Activated naive CD4-positive, alpha-beta T cell treated with anti-CD3 and anti-CD28 coated beads, Interleukin-2, amount 10 ng/mL, durations not matched to agents 7 days and 5 days (primary cell): ENCODE results near the gene PCDHGA12.
"Not testable (repeated sequence)": the region's sequence is repeated elsewhere in the genome, so short reads cannot be mapped to it uniquely, and the experiment has no call there.

Source experiments
- CTCF ChIA-PET: fragments of 350-600 bp; sonication (Branson Sonifier 250); formaldehyde crosslinking; loops from one replicate; lab custom pipeline; 2021; ENCODE audit warnings: antibody characterized with exemption; lab: Charles Lee
- DNase-seq: peaks from one replicate; pipeline ENCODE4 v3.0.0-alpha.2; 2020
- H3K27ac Mint-ChIP-seq: one replicate; pipeline ENCODE4 v1.8.0; 2021; ENCODE audit warnings: mild to moderate bottlenecking, moderate library complexity, mixed read lengths
- H3K27me3 Mint-ChIP-seq: one replicate; pipeline ENCODE4 v1.8.0; 2021; ENCODE audit warnings: mild to moderate bottlenecking, mixed read lengths
- H3K36me3 Mint-ChIP-seq: one replicate; pipeline ENCODE4 v1.8.0; 2021; ENCODE audit warnings: mixed read lengths
- H3K4me1 Mint-ChIP-seq: one replicate; pipeline ENCODE4 v1.8.0; 2021; ENCODE audit warnings: mixed read lengths
- H3K4me3 Mint-ChIP-seq: one replicate; pipeline ENCODE4 v1.8.0; 2021; ENCODE audit warnings: mild to moderate bottlenecking, moderate library complexity, mixed read lengths
- H3K9me3 Mint-ChIP-seq: one replicate; pipeline ENCODE4 v1.8.0; 2021; ENCODE audit warnings: mixed read lengths

PCDHGA12 gene

GRCh38 chr5:141415275-141415618 lies 15.1 kb upstream of the PCDHGA12 start:
- not testable (repeated sequence) for H3K27ac Mint-ChIP-seq
- CTCF ChIA-PET, result interaction anchor here (3.4 kb wide), 1 partner anchor 98 kb away, joined by 17 read pairs; no protein-coding TSS in a partner anchor
- peaks cover 22% of the 10 kb centered on the region for H3K4me1 Mint-ChIP-seq

GRCh38 chr5:141417494-141418172 lies 12.7 kb upstream of the PCDHGA12 start, which contains the start of gene PCDHGB7:
PCDHGB7 (plus strand) TSS chr5:141417677; CDS start chr5:141417860, 183 bp downstream.
- CTCF ChIA-PET, result interaction anchor here (0.9 to 1.7 kb wide), 9 partner anchors 11 to 146 kb away, joined by 3 to 6 read pairs (median 4); partner anchors contain the start of genes PCDHGB3 and PCDHGB6
- Mint-ChIP-seq H3K4me1 (peaks cover 32% of the 10 kb centered on the region), H3K27ac (peak within 1 kb of the TSS; percentile 59), H3K9me3 (peaks cover 38% of the 10 kb centered on the region), H3K4me3 (peak within 1 kb of the TSS; percentile 60), H3K36me3 (peaks cover 27% of the 10 kb centered on the region), H3K27me3 (peaks cover 90% of the 10 kb centered on the region)
- peak; percentile 63 for DNase-seq

More at GRCh38 chr5:141415275-141415618, 15.1 kb upstream of the PCDHGA12 start:
- Mint-ChIP-seq H3K27me3 (peaks cover 77% of the 10 kb centered on the region), H3K4me3 (peak overlapping the region; percentile 18), H3K36me3 (peaks cover 21% of the 10 kb centered on the region), H3K9me3 (peaks cover 27% of the 10 kb centered on the region)
- DNase-seq, result not testable (repeated sequence)

- Mint-ChIP-seq H3K27me3 (peaks cover 83% of the 10 kb centered on the region), H3K27ac (peak overlapping the region; percentile 59), H3K4me1 (peaks cover 20% of the 10 kb centered on the region), H3K36me3 (peaks cover 23% of the 10 kb centered on the region), H3K9me3 (peaks cover 36% of the 10 kb centered on the region), H3K4me3 (no peak overlapping the region)
- CTCF ChIA-PET, result interaction anchor here (0.6 to 3.3 kb wide), 7 partner anchors 11 to 148 kb away, joined by 3 to 14 read pairs (median 4); partner anchors contain the start of genes PCDHGA12 and PCDHGB3
- no peak for DNase-seq
Observed at GRCh38 chr5:141419074-141419880, 11.0 kb upstream of the PCDHGA12 start.

GRCh38 chr5:141420855-141421488 lies 9.3 kb upstream of the PCDHGA12 start, which contains the start of gene PCDHGA11:
PCDHGA11 (plus strand) TSS chr5:141421051; CDS start chr5:141421228, 177 bp downstream.
- peak within 1 kb of the TSS; percentile 77 for H3K27ac Mint-ChIP-seq
- H3K4me3 Mint-ChIP-seq, result peak within 1 kb of the TSS; percentile 76
- DNase-seq, result peak; percentile 52
- CTCF ChIA-PET, result interaction anchor here (0.7 to 3.3 kb wide), 29 partner anchors 8 to 194 kb away, joined by 3 to 35 read pairs (median 3); partner anchors contain the start of genes PCDHGA10, PCDHGA12, PCDHGA5 and PCDHGA7
- H3K27me3 Mint-ChIP-seq, result peaks cover 69% of the 10 kb centered on the region
- H3K36me3 Mint-ChIP-seq, result peaks cover 21% of the 10 kb centered on the region
- H3K9me3 Mint-ChIP-seq, result peaks cover 32% of the 10 kb centered on the region
- peaks cover 16% of the 10 kb centered on the region for H3K4me1 Mint-ChIP-seq

- Mint-ChIP-seq H3K9me3 (peaks cover 32% of the 10 kb centered on the region), H3K27me3 (peaks cover 70% of the 10 kb centered on the region), H3K4me3 (peak overlapping the region; percentile 76), H3K4me1 (peaks cover 16% of the 10 kb centered on the region), H3K27ac (peak overlapping the region; percentile 77), H3K36me3 (peaks cover 21% of the 10 kb centered on the region)
- DNase-seq, result no peak
- CTCF ChIA-PET, result interaction anchor here (0.7 to 3.3 kb wide), 27 partner anchors 9 to 194 kb away, joined by 3 to 35 read pairs (median 4); partner anchors contain the start of genes PCDHGA10, PCDHGA12, PCDHGA7 and PCDHGA8
Observed at GRCh38 chr5:141421489-141421855, 8.8 kb upstream of the PCDHGA12 start.

- CTCF ChIA-PET, result interaction anchor here (3.3 kb wide), 1 partner anchor 90 kb away, joined by 14 read pairs; no protein-coding TSS in a partner anchor
- no peak for DNase-seq
- Mint-ChIP-seq H3K4me1 (peaks cover 15% of the 10 kb centered on the region), H3K36me3 (peaks cover 21% of the 10 kb centered on the region), H3K27ac (no peak overlapping the region), H3K9me3 (peaks cover 32% of the 10 kb centered on the region), H3K27me3 (peaks cover 72% of the 10 kb centered on the region), H3K4me3 (no peak overlapping the region)
Observed at GRCh38 chr5:141422742-141423291, 7.5 kb upstream of the PCDHGA12 start.

- Mint-ChIP-seq H3K4me1 (peaks cover 12% of the 10 kb centered on the region), H3K27ac (no peak overlapping the region), H3K27me3 (peaks cover 61% of the 10 kb centered on the region), H3K4me3 (no peak overlapping the region), H3K9me3 (peaks cover 16% of the 10 kb centered on the region), H3K36me3 (peaks cover 9% of the 10 kb centered on the region)
- CTCF ChIA-PET, result interaction anchor here (1.0 to 3.4 kb wide), 3 partner anchors 10 to 130 kb away, joined by 3 to 24 read pairs (median 3); partner anchors contain the start of gene PCDHGA10
- DNase-seq, result no peak
Observed at GRCh38 chr5:141427783-141428426, 2.4 kb upstream of the PCDHGA12 start.

GRCh38 chr5:141431286-141431685 lies 979 bp downstream of the PCDHGA12 start:
- H3K27me3 Mint-ChIP-seq, result peaks cover 52% of the 10 kb centered on the region
- H3K4me3 Mint-ChIP-seq, result peak overlapping the region; percentile 1
- peak overlapping the region; percentile 63 for H3K27ac Mint-ChIP-seq
- peaks cover 12% of the 10 kb centered on the region for H3K4me1 Mint-ChIP-seq
- peaks cover 9% of the 10 kb centered on the region for H3K36me3 Mint-ChIP-seq
- DNase-seq, result no peak
- CTCF ChIA-PET, result interaction anchor here (0.8 to 3.8 kb wide), 12 partner anchors 10 to 133 kb away, joined by 3 to 43 read pairs (median 8); partner anchors contain the start of genes PCDHGA11, PCDHGB7 and PCDHGC5
- peaks cover 16% of the 10 kb centered on the region for H3K9me3 Mint-ChIP-seq

- Mint-ChIP-seq H3K27me3 (peaks cover 46% of the 10 kb centered on the region), H3K9me3 (peaks cover 16% of the 10 kb centered on the region), H3K27ac (peak overlapping the region; percentile 42), H3K4me1 (peaks cover 12% of the 10 kb centered on the region), H3K4me3 (peak overlapping the region; percentile 1)
- not testable (repeated sequence) for H3K36me3 Mint-ChIP-seq, DNase-seq
- CTCF ChIA-PET, result interaction anchor here (1.0 to 3.8 kb wide), 2 partner anchors 11 to 79 kb away, joined by 3 to 43 read pairs; no protein-coding TSS in a partner anchor
Observed at GRCh38 chr5:141432308-141432707, 2.0 kb downstream of the PCDHGA12 start.

- not testable (repeated sequence) for H3K27ac Mint-ChIP-seq, DNase-seq, H3K4me3 Mint-ChIP-seq, H3K36me3 Mint-ChIP-seq
- Mint-ChIP-seq H3K27me3 (peaks cover 42% of the 10 kb centered on the region), H3K4me1 (peaks cover 12% of the 10 kb centered on the region), H3K9me3 (peaks cover 16% of the 10 kb centered on the region)
- CTCF ChIA-PET, result interaction anchor here (3.8 kb wide), 1 partner anchor 78 kb away, joined by 43 read pairs; no protein-coding TSS in a partner anchor
Observed at GRCh38 chr5:141432726-141433125, 2.4 kb downstream of the PCDHGA12 start.

GRCh38 chr5:141434006-141434405 lies 3.7 kb downstream of the PCDHGA12 start:
- Mint-ChIP-seq H3K9me3 (peaks cover 12% of the 10 kb centered on the region), H3K27me3 (peaks cover 32% of the 10 kb centered on the region), H3K4me3 (no peak overlapping the region), H3K36me3 (peaks cover 9% of the 10 kb centered on the region), H3K4me1 (peaks cover 12% of the 10 kb centered on the region), H3K27ac (no peak overlapping the region)
- DNase-seq, result no peak
- CTCF ChIA-PET, result no interaction called here

- Mint-ChIP-seq H3K9me3 (peaks cover 6% of the 10 kb centered on the region), H3K27me3 (peaks cover 11% of the 10 kb centered on the region), H3K4me3 (no peak overlapping the region), H3K4me1 (no peaks in the 10 kb centered on the region), H3K36me3 (peaks cover under 1% of the 10 kb centered on the region), H3K27ac (no peak overlapping the region)
- DNase-seq, result no peak
- CTCF ChIA-PET, result interaction anchor here (1.0 kb wide), 1 partner anchor 9 kb away, joined by 3 read pairs; no protein-coding TSS in a partner anchor
Observed at GRCh38 chr5:141437221-141437620, 6.9 kb downstream of the PCDHGA12 start.
